Cardiac septum (tissue), 1 donor: ENCODE measurements around the gene ORC5. TPM values are rescaled to one million over a fixed set of nuclear protein-coding genes. Genes with fewer than 3 reads are reported as not detected.
"Not testable (repeated sequence)": the region's sequence is repeated elsewhere in the genome, so short reads cannot be mapped to it uniquely, and the experiment has no call there.

Experiments
- DNase-seq: peaks from one replicate; pipeline ENCODE4 v3.0.0-alpha.2; 2020; ENCODE audit warnings: low spot score
- intact Hi-C: fragments of 100-400 bp; cut with DNase I; formaldehyde crosslinking; loops from one replicate; pipeline ENCODE4 v1.14.0; 2022
- total RNA-seq: library from RNA; stranded (reverse); fragmentation: NEBNext Ultra II Directional; extraction: Animal tissue kit (Norgen Biotek cat#: 25700); gene quantifications from one replicate; pipeline ENCODE4 v1.2.1, GENCODE V29; 2021
- donor health status: DM: no; HTN: no; CAD: no.

Gene ORC5
- total RNA-seq, 1 donor from 2014 or later: 8.6 TPM

DNA sequence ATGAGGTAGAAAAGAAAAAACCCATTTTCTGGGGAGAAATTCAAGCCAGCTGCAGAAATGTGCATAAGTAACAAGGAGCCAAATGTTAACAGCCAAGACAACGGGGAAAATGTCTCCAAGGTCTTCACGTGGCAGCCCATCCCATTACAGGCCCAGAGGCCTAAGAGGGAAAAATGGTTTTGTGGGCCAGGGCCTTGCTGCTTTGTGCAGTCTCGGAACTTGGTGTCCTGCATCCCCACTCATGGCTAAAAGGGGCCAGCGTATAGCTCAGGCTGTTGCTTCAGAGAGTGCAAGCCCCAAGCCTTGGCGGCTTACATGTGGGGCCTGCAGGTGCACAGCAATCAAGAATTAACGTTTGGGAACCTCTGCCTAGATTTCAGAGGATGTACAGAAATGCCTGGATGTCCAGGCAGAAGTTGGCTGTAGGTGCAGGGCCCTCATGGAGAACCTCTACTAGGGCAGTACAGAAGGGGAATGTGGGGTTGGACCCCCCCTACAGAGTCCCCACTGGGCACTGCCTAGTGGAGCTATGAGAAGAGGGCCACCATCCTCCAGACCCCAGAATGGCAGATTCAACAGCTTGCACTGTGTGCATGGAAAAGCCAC, 9.0 kb downstream of the ORC5 start:
- intact Hi-C loops: no loop called here
- no peak for DNase-seq

DNA sequence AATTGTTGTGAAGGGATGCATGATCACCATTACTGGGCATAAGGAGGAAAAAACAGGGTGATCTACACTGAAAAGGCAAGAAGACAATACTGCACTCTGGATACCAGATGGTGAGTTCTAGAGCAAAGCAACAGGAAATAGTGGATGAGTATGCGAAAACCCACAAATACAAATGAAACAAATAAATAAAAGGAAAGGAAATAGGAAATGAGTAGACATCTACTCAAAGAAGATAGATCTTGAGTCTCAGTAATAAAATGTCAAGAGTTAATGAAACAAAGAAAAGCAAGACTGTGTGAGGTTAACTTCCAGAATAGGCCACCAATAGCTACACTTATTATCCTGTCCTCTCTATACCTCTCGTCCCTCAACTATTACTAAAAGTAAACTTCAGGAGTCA, 11.7 kb downstream of the ORC5 start:
- intact Hi-C loops: no loop called here
- DNase-seq: no peak

DNA sequence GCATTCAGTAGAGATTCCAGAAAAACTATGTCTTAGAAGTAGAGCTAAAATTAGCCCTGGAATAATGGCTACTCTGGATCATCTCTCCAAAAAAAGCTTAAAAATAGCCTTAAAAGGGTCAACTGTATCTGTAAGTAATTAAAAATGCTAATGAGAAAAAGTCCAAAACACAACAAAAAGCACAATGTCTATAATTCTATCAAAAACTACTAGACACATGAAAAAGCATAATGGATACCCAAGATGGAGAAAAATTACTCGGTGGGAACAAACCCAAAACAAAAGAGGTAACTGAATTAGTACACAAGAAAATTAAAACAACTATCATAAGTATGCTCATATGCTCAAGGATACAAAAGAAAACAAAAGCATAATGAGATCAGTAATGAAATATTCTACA, 15.4 kb downstream of the ORC5 start:
- intact Hi-C loops: no loop called here
- no peak for DNase-seq

DNA sequence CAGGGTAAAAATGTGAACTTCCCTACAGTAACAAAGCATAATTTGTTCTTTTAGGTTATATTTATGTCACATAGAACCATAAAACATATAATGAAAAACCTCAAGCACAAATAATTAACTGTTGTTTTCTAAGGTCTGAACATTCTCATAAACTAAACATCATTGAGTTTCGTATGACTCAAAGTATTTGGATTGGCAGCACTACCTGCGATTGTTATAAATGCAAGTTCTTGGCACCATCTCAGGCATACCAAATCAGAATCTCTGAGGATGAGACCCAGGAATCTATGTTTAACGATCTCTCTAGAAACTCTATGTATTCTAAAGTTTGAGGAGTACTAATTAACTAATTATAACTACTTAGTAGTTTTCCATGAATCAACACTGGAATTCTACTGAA, 22.5 kb downstream of the ORC5 start:
- intact Hi-C loops: no loop called here
- no peak for DNase-seq

DNA sequence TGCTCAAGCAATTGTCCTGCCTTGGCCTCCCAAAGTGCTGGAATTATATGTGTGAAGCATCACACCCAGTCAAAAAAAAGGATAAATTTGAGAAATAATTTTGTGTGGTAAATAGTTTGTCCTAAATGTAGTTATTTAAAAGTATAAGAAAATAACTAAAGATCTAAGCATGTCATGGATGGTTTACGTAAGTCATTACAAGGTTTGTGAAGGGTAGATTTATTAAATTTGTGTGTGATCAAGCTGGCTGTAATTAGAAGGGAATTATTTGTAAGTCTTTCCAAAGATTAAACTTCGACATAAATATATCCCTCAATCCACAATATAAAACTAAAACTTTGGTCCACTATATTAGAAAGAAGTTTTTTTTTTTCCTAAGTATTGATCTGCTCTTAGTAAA, 28.6 kb downstream of the ORC5 start:
- intact Hi-C loops: no loop called here
- no peak for DNase-seq

DNA sequence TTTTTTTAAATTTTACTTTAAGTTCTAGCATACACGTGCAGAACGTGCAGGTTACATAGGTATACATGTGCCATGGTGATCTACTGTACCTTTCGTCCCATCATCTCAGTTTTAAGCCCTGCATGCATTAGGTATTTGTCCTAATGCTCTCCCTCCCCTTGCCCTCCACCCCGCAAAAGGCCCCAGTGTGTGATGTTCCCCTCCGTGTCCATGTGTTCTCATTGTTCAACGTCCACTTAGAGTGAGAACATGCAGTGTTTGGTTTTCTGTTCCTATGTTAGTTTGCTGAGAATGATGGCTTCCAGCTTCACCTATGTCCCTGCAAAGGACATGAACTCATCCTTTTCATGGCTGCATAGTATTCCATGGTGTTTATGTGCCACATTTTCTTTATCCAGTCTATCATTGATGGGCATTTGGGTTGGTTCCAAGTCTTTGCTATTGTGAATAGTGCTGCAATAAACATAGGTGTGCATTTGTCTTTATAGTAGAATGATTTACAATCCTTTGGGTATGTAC, 30.2 kb downstream of the ORC5 start:
- DNase-seq, intact Hi-C loops: not testable (repeated sequence)

DNA sequence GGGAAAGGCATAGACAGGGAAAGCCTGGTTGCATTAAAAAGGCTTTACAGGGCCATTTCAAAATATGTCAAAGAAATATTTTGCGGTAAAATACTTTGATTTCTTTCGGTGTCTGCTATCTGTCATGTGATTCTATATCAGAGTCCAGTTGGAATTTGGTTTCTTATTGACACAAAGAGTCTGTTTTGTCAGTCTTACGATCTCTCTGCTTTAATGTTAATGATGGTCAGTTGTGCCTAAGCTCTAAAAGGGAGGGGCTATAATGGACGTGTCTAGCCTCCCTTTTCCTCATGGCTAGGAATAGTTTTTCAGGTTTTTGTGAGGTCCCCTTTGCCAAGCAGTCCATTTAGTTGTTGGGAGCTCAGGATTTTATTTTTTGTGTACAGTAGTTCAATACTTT, 31.5 kb downstream of the ORC5 start:
- intact Hi-C loops: no loop called here
- DNase-seq: no peak

DNA sequence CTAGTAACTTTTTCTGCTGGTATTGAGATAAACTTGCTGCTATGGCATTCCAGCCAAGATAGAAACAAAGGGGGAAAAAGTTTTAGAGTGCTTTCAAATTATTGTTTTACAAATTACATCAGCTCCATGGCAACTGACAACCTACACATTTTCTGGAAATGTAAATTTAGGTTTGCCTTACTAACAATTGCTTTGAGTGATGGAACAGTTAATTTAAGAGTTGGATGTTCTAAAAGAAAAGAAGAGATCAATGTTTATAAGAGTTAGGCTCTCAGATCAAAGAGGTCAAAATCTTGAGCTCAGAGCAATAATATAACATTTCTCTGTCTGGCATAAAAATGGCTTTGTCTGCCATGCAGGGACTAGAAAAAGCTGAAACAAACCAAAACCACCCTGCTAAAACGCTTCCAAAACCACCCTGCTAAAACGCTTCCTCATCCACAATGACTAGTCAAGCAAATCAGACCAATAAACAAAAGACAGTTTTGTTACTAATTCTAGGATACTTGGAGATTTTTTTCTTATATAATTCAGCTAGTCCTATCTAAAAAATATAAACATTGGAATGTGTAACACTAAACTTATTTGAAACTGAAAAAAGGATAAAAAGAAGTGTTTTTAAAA, 32.3 kb downstream of the ORC5 start:
- DNase-seq: no peak
- intact Hi-C loops: no loop called here

DNA sequence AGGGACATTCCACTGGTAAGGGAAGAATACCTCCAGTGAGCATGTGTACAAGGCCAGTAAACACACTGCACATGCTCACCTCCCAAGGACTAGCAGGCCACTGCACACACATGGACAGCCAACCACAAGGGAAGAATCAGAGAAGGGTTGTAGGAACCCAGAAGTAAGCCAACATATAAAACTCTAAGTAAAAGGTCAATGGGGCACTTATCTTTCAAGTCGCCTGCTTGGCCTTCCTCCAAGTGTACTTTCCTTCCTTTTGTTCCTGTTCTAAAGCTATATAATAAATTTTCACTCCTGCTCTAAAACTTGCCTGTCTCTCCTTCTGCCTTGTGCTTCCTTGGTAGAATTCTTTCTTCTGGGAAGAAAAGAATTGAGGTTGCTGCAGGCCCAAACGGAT, 33.0 kb downstream of the ORC5 start:
- intact Hi-C loops: no loop called here
- DNase-seq: no peak

DNA sequence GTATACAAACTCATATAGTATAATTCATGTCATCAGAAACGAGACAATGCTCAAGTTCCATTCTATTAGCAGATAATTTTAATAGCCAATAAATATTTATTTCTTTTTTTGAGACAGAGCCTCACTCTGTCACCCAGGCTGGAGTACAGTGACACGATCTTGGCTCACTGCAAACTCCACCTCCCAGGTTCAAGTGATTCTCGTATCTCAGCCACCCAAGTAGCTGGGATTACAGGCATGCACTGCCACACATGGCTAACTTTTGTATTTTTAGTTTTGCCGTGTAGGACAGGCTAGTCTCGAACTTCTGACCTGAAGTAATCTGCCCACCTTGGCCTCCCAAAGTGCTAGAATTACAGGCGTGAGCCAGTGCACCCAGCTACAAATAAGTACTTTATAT, 45.7 kb downstream of the ORC5 start:
- intact Hi-C loops: no loop called here

DNA sequence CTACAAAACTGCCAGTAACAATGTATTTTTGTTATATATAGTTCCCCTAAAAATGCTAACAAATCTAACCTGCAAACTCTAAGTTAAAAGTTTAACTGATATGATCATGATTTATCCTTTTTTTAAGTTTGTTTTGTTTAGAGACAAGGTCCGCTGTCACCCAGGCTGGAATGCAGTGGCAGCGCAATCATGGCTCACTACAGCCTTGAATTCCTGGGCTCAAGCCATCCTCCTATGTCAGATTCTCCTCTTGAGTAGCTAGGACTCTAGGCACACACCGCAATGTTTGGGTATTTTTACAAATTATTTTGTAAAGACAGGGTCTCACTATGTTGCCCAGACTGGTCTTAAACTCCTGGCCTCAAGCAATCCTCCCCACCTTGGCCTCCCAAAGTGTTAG, 46.6 kb downstream of the ORC5 start:
- DNase-seq: no peak
- intact Hi-C loops: loop anchor here (2.0 kb wide), 1 partner anchor 590 kb away; no protein-coding TSS in a partner anchor

More for the DNA sequence above, 45.7 kb downstream of the ORC5 start:
- DNase-seq: no peak

DNA sequence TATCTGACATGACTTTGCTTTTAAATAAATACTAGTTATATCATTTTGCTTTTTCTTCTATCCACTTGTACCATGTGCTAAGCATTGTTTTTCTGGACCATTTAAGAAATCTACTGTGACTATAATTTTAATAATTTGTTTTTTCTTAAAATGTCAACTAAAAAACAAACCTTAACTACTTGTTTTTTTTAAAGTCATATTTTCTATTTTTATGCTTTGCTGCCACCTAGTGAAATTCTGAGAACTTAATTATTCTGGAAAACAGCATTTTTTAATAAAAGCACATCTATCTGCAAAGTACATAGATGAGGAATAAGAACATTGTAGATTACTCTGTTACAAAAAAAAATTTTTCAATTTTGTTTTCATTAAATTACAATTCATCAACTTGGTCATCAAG, 47.4 kb downstream of the ORC5 start:
- intact Hi-C loops: loop anchor here (2.0 kb wide), 1 partner anchor 590 kb away; no protein-coding TSS in a partner anchor
- DNase-seq: no peak

DNA sequence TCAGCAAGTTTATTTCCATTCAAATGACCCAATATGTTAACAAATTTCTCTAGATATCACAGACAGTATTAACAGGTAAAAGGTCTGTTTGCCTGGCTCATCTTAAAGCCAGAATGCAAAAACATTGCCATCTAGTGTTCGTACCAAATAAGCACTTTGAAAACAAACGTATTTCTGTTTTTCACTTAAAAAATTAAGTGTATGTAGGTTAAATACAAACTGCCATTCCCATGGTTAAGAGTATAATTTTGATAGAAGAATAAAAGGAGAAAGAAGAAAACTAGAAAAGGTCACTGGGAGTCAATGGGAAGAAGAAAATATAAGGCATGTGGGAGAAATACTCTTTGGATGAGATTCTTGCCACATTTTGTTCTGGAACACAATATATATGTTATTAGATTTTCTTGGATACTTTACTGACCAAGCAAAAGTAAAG, 51.0 kb downstream of the ORC5 start:
- no peak for DNase-seq
- intact Hi-C loops: loop anchor here (5.0 kb wide), 1 partner anchor 630 kb away; no protein-coding TSS in a partner anchor

DNA sequence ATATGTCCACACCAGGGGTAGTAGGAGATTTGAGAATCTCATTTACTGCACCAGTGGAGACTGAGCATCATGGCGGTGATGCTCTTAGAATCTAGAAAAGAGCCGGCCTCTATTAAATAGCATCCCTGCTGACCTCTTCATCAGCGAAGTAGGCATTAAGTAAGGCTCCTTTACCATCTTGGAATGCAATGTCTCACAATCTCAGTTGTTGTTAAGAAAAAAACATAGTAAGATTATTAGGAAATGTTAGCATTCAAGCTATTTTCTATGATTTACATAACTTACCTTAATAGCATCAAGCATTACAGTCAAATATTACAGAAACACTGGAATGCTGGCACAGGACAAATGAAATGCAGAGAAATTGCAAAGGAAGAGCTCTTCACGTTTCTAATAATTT, 54.5 kb downstream of the ORC5 start:
- no peak for DNase-seq
- intact Hi-C loops: no loop called here

DNA sequence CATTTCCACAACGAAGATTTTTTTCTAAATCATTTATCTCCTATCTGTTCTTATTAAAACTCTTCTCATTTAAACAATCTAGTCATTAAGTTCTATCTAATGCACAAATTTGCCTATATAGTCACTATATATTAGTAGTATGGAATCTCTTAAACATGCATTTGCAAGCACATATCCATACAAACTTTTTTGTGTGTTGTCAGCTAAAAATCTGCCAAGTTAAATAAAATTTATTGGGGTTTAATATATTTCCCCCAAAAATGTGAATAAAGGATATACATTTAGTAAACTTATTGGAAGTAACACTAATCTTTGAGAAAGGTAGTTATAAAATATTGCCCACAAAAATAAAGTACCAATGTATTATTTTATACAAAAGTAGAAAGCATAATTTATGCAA, 55.3 kb downstream of the ORC5 start:
- intact Hi-C loops: no loop called here
- no peak for DNase-seq

DNA sequence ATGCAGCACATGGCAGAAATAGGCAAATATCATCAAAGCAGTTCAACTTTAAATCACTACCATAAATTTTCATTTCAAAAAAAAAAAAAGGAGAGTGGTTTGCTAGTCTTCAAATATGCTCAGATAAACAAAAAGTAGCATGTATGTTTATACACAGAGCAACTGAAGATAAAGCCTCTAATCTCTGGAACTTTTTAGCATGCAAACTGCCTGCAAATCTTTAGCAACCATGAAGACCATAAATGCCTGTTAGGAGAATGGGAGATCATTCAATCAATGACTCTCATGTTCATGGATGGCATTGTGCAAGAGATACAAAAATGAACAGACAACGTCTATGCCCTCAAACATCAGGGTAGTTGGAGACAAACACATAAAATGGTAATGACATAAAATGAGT, 57.3 kb downstream of the ORC5 start:
- intact Hi-C loops: no loop called here
- DNase-seq: no peak

DNA sequence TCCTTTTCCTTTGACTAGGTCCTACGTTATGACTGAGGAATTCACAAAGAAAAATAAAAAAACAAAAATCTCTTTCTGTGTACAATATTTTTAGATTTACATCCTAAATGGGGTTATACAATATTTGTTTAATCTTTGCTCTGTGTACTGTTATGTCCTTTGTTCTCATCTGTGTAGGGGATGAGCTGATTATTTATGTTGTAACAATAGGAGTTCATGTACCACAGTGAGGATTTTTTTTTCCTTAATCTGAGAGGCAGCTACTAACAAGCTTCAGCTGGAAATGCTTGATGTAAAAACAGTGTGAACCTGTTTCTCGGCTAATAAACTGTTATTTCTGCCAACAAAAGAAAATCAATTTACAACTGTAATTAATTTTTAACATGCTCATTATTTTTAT, 58.0 kb downstream of the ORC5 start:
- intact Hi-C loops: no loop called here
- no peak for DNase-seq

DNA sequence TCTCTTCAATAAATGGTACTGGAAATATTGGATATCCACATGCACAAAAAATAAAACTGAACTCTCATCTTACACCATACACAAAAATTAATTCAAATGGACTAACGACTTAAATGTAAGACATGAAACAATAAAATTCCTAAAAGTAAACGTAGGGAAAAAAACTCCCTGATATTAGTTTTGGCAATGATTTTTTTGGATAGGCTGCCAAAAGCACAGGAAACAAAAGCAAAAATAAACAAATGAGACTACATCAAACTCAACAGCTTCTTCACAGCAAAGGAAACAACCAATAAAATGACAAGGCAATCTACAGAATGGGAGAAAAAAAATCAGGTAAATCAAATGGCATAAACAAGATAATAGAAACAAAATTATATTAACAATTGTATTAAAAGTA, 65.7 kb downstream of the ORC5 start:
- no peak for DNase-seq
- intact Hi-C loops: no loop called here

DNA sequence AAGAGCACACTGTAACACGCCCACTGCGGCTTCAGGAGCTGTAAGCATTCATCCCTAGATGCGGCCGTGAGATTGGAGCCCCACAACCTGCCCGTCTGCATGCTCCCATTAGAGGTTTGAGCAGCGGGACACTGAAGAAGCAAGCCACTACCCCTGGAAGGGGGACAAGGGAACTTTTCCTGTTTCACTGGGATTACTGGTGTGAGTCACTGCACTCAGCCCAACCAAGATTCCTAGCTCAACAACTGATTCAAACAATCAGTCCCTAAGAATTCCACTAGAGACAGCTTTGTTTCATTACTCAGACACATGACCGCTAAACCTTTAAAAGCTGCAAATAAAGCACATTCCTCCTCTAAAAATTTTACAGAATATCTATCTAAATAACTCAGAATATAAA, 69.8 kb downstream of the ORC5 start:
- no peak for DNase-seq
- intact Hi-C loops: no loop called here

DNA sequence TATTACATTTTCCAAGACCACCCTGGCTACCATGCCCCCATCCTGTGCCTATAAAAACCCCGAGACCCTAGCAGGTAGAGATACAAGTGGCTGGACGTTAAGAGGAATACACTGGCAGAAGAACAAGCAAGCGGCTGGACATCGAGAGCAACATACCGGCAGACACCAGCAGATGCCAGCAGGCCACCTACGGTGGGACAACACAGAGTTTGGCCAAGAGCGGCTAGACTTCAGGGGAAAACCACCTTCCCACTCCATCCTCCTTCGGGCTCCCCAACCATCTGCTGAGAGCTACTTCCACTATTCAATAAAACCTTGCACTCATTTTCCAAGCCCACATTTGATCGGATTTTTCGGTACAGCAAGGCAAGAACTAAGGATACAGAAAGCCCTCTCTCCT, 70.3 kb downstream of the ORC5 start:
- no peak for DNase-seq
- intact Hi-C loops: no loop called here

DNA sequence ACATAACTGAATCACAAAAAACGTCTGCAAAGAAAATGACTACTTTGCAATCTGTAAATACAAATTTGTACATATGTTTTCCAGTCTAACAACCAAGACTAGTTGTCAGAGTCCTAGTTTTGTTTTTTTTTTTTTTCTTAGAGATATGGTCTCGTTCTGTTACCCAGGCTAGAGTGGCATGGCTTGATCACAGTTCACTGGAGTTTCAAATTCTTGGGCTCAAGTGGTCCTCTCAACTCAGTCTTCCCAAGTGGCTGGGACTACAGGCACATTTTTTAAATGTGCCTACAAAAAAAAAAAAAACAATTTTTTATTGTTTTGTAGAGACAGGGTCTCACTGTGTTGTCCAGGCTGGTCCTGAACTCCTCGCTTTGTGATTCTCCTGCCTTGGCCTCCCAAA, 70.8 kb downstream of the ORC5 start:
- DNase-seq: no peak
- intact Hi-C loops: no loop called here
